Mammary epithelial cell (primary cell): ENCODE results near the gene LIMK1.

Experiments
- EZH2 ChIP-seq: IDR thresholded peaks from 2 replicates; pipeline ENCODE4 v1.6.1; 2012; ENCODE audit warnings: low read length, inconsistent platforms, borderline replicate concordance
- TF ChIP-seq, protein P1 (sequence below), 2 donors: IDR thresholded peaks in 1 of 2; conservative IDR thresholded peaks in 1 of 2; 2 replicates each; pipeline ENCODE4 v1.5.1; 2011 to 2012; ENCODE audit warnings: inconsistent platforms in 2 of 2, low read length in 2 of 2, mild to moderate bottlenecking in 2 of 2, control low read depth in 1 of 2, low read depth in 1 of 2; ENCODE audit not compliant: insufficient read depth in 1 of 2; ENCODE audit errors: extremely low read depth in 1 of 2

DNA sequence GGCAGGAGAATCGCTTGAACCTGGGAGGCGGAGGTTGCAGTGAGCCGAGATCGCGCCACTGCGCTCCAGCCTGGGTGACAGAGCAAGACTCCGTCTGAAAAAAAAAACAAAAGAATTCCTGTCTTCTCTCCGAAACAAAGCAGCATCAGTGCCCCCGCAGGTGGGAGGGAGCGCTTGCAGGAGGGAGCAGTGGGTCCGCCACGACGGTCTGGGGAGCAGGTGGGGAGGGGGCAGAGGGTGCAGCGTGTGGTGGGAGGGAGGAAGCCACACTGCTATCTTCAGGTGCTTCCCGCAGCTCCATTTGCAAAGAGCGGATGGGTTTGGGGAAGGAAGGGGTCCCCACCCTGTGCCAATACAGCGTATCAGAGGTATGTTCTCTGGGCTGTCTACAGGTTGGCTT is 31.7 kb downstream of the LIMK1 start:
- TF ChIP-seq, protein P1, sequence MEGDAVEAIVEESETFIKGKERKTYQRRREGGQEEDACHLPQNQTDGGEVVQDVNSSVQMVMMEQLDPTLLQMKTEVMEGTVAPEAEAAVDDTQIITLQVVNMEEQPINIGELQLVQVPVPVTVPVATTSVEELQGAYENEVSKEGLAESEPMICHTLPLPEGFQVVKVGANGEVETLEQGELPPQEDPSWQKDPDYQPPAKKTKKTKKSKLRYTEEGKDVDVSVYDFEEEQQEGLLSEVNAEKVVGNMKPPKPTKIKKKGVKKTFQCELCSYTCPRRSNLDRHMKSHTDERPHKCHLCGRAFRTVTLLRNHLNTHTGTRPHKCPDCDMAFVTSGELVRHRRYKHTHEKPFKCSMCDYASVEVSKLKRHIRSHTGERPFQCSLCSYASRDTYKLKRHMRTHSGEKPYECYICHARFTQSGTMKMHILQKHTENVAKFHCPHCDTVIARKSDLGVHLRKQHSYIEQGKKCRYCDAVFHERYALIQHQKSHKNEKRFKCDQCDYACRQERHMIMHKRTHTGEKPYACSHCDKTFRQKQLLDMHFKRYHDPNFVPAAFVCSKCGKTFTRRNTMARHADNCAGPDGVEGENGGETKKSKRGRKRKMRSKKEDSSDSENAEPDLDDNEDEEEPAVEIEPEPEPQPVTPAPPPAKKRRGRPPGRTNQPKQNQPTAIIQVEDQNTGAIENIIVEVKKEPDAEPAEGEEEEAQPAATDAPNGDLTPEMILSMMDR (conservative IDR thresholded peaks at IDR 0.05 in 1 of 2, IDR thresholded peaks at IDR 0.05 in 1 of 2; ENCODE audit: extremely low read depth in 1 of 2, insufficient read depth in 1 of 2, low read depth in 1 of 2, low read length in 2 of 2) = no peak
- no peak for TF ChIP-seq EZH2
